IPS-20b (cell line): ENCODE measurements around the gene SLC30A5.
"Not testable (repeated sequence)": the region's sequence is repeated elsewhere in the genome, so short reads cannot be mapped to it uniquely, and the experiment has no call there.

Experiments
- H3K27ac ChIP-seq: one replicate; pipeline ENCODE4 v1.5.1; 2013; ENCODE audit warnings: low read length
- H3K27me3 ChIP-seq: 2 replicates; pipeline ENCODE4 v1.6.1; 2013; ENCODE audit warnings: mild to moderate bottlenecking, low read length, inconsistent platforms; ENCODE audit not compliant: insufficient read depth
- H3K36me3 ChIP-seq: 2 replicates; pipeline ENCODE4 v1.6.1; 2013; ENCODE audit warnings: low read depth, mild to moderate bottlenecking, inconsistent platforms, low read length, moderate library complexity; ENCODE audit not compliant: insufficient read depth
- H3K4me1 ChIP-seq: 2 replicates; pipeline ENCODE4 v1.6.1; 2013; ENCODE audit warnings: mild to moderate bottlenecking, control low read depth, inconsistent platforms, low read length, moderate library complexity; ENCODE audit not compliant: insufficient read depth
- H3K4me3 ChIP-seq: 2 replicates; pipeline ENCODE4 v1.5.1; 2013; ENCODE audit warnings: mild to moderate bottlenecking, low read length, inconsistent platforms
- H3K9ac ChIP-seq: 2 replicates; pipeline ENCODE4 v1.6.1; 2013; ENCODE audit warnings: low read depth, mild to moderate bottlenecking, inconsistent platforms, low read length, moderate library complexity
- H3K9me3 ChIP-seq: 2 replicates; pipeline ENCODE4 v1.6.1; 2013; ENCODE audit warnings: mild to moderate bottlenecking, low read depth, low read length, inconsistent platforms; ENCODE audit not compliant: insufficient read depth

The SLC30A5 gene

DNA sequence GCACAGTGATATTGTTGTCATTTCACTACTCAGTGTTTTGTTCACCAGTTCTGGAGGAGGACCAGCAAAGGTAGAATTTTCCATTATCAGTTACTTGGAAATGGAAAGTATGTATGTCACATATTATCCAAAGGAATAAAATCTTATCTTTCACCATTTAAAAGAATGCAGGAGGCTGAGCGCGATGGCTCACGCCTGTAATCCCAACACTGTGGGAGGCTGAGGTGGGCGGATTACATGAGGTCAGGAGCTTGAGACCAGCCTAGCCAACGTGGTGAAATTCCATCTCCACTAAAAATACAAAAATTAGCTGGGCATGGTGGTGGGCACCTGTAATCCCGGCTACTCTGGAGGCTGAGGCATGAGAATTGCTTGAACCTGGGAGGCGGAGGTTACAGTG is 14.6 kb downstream of the SLC30A5 start:
- not testable (repeated sequence) for H3K27ac ChIP-seq, H3K27me3 ChIP-seq, H3K9ac ChIP-seq, H3K4me3 ChIP-seq, H3K4me1 ChIP-seq
- Histone ChIP-seq H3K36me3 (peaks cover 74% of the 10 kb centered on the region), H3K9me3 (peaks cover 11% of the 10 kb centered on the region)

DNA sequence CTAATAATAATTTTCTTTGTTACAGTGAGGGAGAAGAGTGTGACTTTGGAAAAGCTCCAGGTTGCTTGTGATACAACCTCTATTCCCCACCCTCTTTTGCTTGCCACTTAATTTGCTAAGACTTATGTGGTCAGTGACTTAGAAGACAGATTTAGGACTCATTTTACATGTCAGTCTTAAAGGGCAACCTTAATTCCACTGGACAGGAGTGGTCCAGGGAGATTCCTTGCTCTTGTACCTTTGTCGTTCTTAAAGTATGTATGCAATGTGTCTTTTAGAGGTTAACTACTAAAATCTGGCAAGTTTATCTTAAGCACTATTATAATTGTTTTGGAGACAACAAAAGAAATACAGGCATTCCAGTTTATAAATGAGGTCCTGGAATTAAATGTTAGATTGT is 20.0 kb downstream of the SLC30A5 start:
- H3K4me3 ChIP-seq: no peak overlapping the region
- H3K9me3 ChIP-seq: peaks cover 11% of the 10 kb centered on the region
- H3K27ac ChIP-seq: no peak overlapping the region
- H3K9ac ChIP-seq: no peak overlapping the region
- H3K27me3 ChIP-seq: no peaks in the 10 kb centered on the region
- no peaks in the 10 kb centered on the region for H3K4me1 ChIP-seq
- peaks cover 58% of the 10 kb centered on the region for H3K36me3 ChIP-seq

DNA sequence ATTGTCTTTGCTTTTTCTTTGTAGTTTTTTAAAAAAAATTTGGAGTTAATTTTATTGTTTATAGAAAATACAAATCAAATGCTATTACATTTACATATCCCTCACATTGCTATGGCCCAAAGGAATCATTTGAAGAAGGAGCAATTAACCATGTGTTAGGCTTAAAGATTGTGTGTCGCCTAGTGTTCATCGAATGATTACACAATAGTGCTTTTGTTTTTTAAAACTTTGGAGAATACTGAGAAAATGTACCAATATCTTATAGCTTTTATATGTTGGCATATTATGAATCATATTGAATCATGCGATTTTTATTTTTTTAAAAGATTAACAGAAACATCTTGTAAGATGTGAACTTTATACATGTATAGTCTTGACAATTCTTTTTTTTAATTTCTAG is 21.7 kb downstream of the SLC30A5 start:
- Histone ChIP-seq H3K9ac (no peak overlapping the region), H3K27me3 (no peaks in the 10 kb centered on the region), H3K4me3 (no peak overlapping the region), H3K4me1 (peaks cover 3% of the 10 kb centered on the region; the same call in 1 of the 2 replicates), H3K9me3 (no peaks in the 10 kb centered on the region), H3K27ac (no peak overlapping the region), H3K36me3 (peaks cover 53% of the 10 kb centered on the region)

DNA sequence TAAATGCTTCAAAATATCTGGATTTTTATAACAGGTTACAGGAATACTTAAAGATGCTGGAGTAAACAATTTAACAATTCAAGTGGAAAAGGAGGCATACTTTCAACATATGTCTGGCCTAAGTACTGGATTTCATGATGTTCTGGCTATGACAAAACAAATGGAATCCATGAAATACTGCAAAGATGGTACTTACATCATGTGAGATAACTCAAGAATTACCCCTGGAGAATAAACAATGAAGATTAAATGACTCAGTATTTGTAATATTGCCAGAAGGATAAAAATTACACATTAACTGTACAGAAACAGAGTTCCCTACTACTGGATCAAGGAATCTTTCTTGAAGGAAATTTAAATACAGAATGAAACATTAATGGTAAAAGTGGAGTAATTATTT is 35.6 kb downstream of the SLC30A5 start:
- Histone ChIP-seq H3K9ac (no peak overlapping the region), H3K36me3 (peaks cover 28% of the 10 kb centered on the region), H3K4me3 (no peak overlapping the region), H3K27me3 (no peaks in the 10 kb centered on the region), H3K9me3 (no peaks in the 10 kb centered on the region), H3K4me1 (no peaks in the 10 kb centered on the region), H3K27ac (no peak overlapping the region)

DNA sequence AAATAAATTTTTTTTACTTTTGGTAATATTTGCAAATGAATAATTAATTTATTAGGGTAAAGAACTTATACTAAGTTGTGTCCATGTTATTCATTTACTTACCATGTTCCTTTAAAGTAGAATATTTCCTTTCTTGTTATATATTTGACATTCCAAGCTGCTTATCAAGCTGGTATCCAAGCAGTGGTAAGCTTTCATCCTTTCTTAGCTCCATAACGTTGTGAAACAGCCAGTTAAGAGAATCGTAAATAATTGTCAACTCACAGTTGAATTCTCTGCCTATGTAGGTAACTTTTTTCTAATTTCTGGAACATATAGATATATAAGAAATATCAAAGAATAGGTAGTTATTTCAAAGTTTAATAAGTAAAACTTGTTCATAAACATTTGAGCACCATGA is 36.4 kb downstream of the SLC30A5 start:
- H3K27me3 ChIP-seq: no peaks in the 10 kb centered on the region
- no peak overlapping the region for H3K9ac ChIP-seq
- no peak overlapping the region for H3K4me3 ChIP-seq
- peaks cover 22% of the 10 kb centered on the region for H3K36me3 ChIP-seq
- no peaks in the 10 kb centered on the region for H3K4me1 ChIP-seq
- H3K9me3 ChIP-seq: no peaks in the 10 kb centered on the region
- no peak overlapping the region for H3K27ac ChIP-seq

DNA sequence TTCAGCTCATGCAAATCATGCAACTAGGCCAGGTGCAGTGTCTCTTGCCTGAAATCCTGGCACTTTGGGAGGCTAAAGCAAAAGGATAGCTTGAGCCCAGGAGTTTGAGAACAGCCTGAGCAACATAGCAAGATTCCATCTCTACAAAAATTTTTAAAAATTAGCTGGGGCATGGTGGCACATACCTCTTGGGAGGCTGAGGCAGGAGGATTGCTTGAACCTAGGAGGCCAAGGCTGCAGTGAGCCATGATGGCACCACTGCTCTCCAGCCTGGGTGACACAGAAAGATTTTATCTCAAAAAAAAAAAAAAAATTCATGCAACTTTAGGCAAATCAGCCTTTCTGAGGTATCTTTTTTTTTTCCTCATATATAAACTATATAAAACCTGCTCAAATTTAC is 37.5 kb downstream of the SLC30A5 start:
- no peaks in the 10 kb centered on the region for H3K4me1 ChIP-seq
- peaks cover 22% of the 10 kb centered on the region for H3K36me3 ChIP-seq
- H3K4me3 ChIP-seq: no peak overlapping the region
- H3K27me3 ChIP-seq: no peaks in the 10 kb centered on the region
- H3K9me3 ChIP-seq: no peaks in the 10 kb centered on the region
- H3K9ac ChIP-seq: no peak overlapping the region
- H3K27ac ChIP-seq: no peak overlapping the region

DNA sequence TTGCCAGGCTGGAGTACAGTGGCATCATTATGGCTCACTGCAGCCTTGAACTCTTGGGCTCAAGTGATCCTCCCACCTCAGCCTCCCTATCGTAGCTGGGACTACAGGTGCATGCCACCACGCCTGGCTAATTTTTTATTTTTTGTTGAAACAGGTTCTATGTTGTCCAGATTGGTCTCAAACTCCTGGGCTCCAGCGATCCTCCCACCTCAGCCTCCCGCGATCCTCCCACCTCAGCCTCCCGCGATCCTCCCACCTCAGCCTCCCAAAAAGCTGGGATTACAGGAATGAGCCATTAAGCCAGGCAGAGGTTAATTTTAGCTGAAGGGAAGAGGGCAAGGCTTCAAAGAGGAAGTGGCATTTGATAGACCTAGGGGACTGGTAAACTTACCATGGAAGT is 40.3 kb downstream of the SLC30A5 start:
- H3K27ac ChIP-seq: no peak overlapping the region
- no peak overlapping the region for H3K9ac ChIP-seq
- peaks cover 7% of the 10 kb centered on the region for H3K36me3 ChIP-seq
- H3K4me1 ChIP-seq: no peaks in the 10 kb centered on the region
- H3K9me3 ChIP-seq: no peaks in the 10 kb centered on the region
- no peak overlapping the region for H3K4me3 ChIP-seq
- H3K27me3 ChIP-seq: no peaks in the 10 kb centered on the region

DNA sequence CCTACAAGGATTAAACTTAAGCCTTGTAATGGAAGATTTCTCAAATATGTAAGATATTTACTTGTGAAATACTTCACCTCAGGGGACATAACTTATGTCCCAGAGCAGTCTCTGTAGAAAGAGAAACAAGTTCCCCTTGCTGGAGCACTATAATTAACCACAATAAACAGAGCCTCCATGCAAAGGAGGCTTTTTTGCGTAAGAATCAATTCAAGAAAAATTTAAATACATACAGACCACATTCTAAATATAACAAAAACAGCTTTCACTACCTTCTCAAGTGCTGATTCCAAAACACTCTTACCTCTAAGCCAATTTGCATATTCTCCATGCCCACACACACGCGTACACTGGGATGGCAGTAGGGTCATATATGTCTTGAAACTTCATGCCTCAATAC is 42.5 kb downstream of the SLC30A5 start:
- no peaks in the 10 kb centered on the region for H3K4me1 ChIP-seq
- no peaks in the 10 kb centered on the region for H3K36me3 ChIP-seq
- no peak overlapping the region for H3K4me3 ChIP-seq
- H3K27ac ChIP-seq: no peak overlapping the region
- H3K9me3 ChIP-seq: no peaks in the 10 kb centered on the region
- no peaks in the 10 kb centered on the region for H3K27me3 ChIP-seq
- no peak overlapping the region for H3K9ac ChIP-seq

DNA sequence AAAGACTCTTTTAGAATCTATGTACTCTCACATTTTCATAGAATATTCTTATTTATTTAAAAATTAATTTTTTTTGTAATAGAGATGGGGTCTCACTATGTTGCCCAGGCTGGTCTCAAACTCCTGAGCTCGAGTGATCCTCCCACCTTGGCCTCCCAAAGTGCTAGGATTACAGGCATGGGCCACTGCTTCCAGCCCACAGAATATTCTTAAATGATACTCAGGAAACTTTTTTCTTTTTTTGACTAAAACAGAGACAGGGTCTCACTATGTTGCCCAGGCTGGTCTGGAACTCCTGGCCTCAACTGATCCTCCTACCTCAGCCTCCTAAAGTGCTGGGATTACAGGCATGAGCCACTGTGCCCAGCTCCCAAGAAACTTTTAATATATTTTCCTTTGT is 43.4 kb downstream of the SLC30A5 start:
- H3K4me1 ChIP-seq, H3K27me3 ChIP-seq, H3K9me3 ChIP-seq, H3K4me3 ChIP-seq, H3K36me3 ChIP-seq, H3K27ac ChIP-seq, H3K9ac ChIP-seq: not testable (repeated sequence)

DNA sequence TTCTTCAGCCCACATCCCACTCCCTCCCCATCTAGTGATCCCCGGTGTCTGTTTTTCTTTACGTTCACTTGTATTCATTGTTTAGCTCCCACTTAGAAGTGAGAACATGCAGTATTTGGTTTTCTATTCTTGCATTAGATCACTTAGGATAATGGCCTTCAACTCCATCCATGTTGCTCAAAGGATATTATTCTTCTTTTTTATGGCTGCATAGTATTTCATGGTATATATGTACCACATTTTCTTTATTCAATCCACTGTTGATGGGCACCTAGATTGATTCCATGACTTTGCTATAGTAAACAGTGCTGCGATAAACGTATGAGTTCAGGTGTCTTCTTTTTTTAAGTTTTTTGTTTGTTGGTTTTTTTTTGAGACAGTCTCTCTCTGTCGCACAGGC is 44.0 kb downstream of the SLC30A5 start:
- Histone ChIP-seq H3K27ac (no peak overlapping the region), H3K9ac (no peak overlapping the region)

DNA sequence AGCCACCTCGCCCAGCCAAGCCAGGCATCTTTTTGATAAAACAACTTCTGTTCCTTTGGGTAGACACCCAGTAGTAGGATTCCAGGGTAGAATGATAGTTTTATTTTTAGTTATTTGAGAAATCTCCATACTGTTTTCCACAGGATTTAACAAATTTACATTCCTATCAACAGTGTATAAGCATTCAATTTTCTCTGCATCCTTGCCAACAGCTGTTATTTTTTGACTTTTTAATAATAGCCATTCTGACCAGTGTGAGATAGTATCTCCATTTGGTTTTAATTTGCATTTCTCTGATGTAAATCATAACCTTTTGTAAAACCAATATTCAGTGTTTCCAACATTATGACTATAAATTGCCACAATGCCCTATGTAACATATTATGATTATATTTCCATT is 45.0 kb downstream of the SLC30A5 start:
- Histone ChIP-seq H3K27me3 (no peaks in the 10 kb centered on the region), H3K9me3 (no peaks in the 10 kb centered on the region), H3K9ac (no peak overlapping the region), H3K4me1 (no peaks in the 10 kb centered on the region), H3K36me3 (no peaks in the 10 kb centered on the region), H3K27ac (no peak overlapping the region), H3K4me3 (no peak overlapping the region)

More for the DNA sequence above, 44.0 kb downstream of the SLC30A5 start:
- H3K9me3 ChIP-seq: no peaks in the 10 kb centered on the region
- H3K4me1 ChIP-seq: no peaks in the 10 kb centered on the region
- H3K4me3 ChIP-seq: no peak overlapping the region
- no peaks in the 10 kb centered on the region for H3K36me3 ChIP-seq
- H3K27me3 ChIP-seq: no peaks in the 10 kb centered on the region

DNA sequence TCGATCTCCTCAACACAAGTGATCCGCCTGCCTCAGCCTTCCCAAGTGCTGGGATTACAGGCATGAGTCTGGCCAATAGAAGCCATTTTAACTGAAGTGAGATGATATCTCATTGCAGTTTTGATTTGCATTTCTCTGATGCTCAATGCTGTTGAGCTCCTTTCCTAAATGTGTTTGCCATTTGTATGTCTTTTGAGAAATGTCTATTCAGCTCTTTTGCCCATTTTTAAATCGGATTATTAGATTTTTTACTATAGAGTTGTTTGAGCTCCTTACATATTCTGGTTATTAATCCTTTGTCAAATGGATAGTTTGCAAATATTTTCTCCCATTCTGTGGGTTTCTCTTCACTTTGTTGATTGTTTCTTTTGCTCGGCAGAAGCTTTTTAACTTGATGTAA is 46.4 kb downstream of the SLC30A5 start:
- not testable (repeated sequence) for H3K4me1 ChIP-seq, H3K4me3 ChIP-seq, H3K9me3 ChIP-seq, H3K9ac ChIP-seq, H3K36me3 ChIP-seq, H3K27ac ChIP-seq, H3K27me3 ChIP-seq

DNA sequence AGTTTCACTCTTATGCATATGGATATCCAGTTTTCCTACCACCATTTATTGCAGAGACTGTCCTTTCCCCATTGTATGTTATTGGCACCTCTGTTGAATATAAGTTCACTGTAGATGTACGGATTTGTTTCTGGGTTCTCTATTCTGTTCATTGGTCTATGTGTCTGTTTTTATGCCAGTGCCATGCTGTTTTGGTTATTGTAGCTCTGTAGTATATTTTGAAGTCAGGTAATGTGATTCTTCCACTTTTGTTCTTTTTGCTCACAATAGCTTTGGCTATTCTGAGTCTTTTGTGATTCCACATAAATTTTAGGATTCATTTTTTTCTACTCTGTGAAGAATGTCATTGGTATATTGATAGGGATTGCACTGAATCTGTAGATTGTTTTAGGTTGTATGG is 47.0 kb downstream of the SLC30A5 start:
- Histone ChIP-seq H3K4me1 (no peaks in the 10 kb centered on the region), H3K9ac (no peak overlapping the region), H3K27me3 (no peaks in the 10 kb centered on the region), H3K9me3 (no peaks in the 10 kb centered on the region), H3K36me3 (no peaks in the 10 kb centered on the region), H3K27ac (no peak overlapping the region), H3K4me3 (no peak overlapping the region)
